ENCODE results near the gene SPIN1. TPM values are rescaled to one million over a fixed set of nuclear protein-coding genes. Genes with fewer than 3 reads are reported as not detected.
A peak's percentile ranks its signal among the peaks of the same experiment; 100 is the strongest.
"Not testable (repeated sequence)": the region's sequence is repeated elsewhere in the genome, so short reads cannot be mapped to it uniquely, and the experiment has no call there.

SPIN1 gene
- polyA plus RNA-seq, 2 donors: 13.9 to 17.7 TPM

- not testable (repeated sequence) for H3K27ac ChIP-seq (ENCODE audit: low read depth in 2 of 2, low read length in 1 of 2); H3K4me3 ChIP-seq (ENCODE audit: low read depth in 1 of 2, low read length in 2 of 2); H3K9me3 ChIP-seq (ENCODE audit: control insufficient read depth in 2 of 2, insufficient read depth in 1 of 2, low read depth in 1 of 2, low read length in 1 of 2); H3K36me3 ChIP-seq (ENCODE audit: control insufficient read depth in 2 of 2, insufficient read depth in 2 of 2, low read length in 1 of 2); H3K4me1 ChIP-seq (ENCODE audit: control insufficient read depth in 2 of 2, insufficient read depth in 2 of 2, low read length in 1 of 2); H3K27me3 ChIP-seq (ENCODE audit: control insufficient read depth in 1 of 2, insufficient read depth in 2 of 2, low read length in 2 of 2)
- 93 to 94% methylated on average over 4 of the region's 4 CpGs for WGBS, 2 donors
Measured at GRCh38 chr9:88386137-88386536, 2.1 kb upstream of the SPIN1 start.

GRCh38 chr9:88387036-88387551 lies 1.1 kb upstream of the SPIN1 start:
- Histone ChIP-seq H3K27me3 (ENCODE audit: control insufficient read depth in 1 of 2, insufficient read depth in 2 of 2, low read length in 2 of 2) (no peaks in the 10 kb centered on the region), H3K27ac (ENCODE audit: low read depth in 2 of 2, low read length in 1 of 2) (peak overlapping the region; percentile 97 to 99), H3K4me1 (ENCODE audit: control insufficient read depth in 2 of 2, insufficient read depth in 2 of 2, low read length in 1 of 2) (no peaks in the 10 kb centered on the region), H3K36me3 (ENCODE audit: control insufficient read depth in 2 of 2, insufficient read depth in 2 of 2, low read length in 1 of 2) (no peaks in the 10 kb centered on the region), H3K4me3 (ENCODE audit: low read depth in 1 of 2, low read length in 2 of 2) (peak overlapping the region; percentile 80 to 87), H3K9me3 (ENCODE audit: control insufficient read depth in 2 of 2, insufficient read depth in 1 of 2, low read depth in 1 of 2, low read length in 1 of 2) (no peaks in the 10 kb centered on the region)
- WGBS, 2 donors: 19 to 21% methylated on average over 14 of the region's 14 CpGs

- Histone ChIP-seq H3K27me3 (ENCODE audit: control insufficient read depth in 1 of 2, insufficient read depth in 2 of 2, low read length in 2 of 2) (no peaks in the 10 kb centered on the region), H3K27ac (ENCODE audit: low read depth in 2 of 2, low read length in 1 of 2) (peak overlapping the region; percentile 97 to 99), H3K4me3 (ENCODE audit: low read depth in 1 of 2, low read length in 2 of 2) (peak overlapping the region; percentile 80 to 87), H3K36me3 (ENCODE audit: control insufficient read depth in 2 of 2, insufficient read depth in 2 of 2, low read length in 1 of 2) (no peaks in the 10 kb centered on the region), H3K9me3 (ENCODE audit: control insufficient read depth in 2 of 2, insufficient read depth in 1 of 2, low read depth in 1 of 2, low read length in 1 of 2) (no peaks in the 10 kb centered on the region), H3K4me1 (ENCODE audit: control insufficient read depth in 2 of 2, insufficient read depth in 2 of 2, low read length in 1 of 2) (no peaks in the 10 kb centered on the region)
- WGBS, 2 donors: 1 to 2% methylated on average over 40 of the region's 40 CpGs
Measured at GRCh38 chr9:88387552-88388202, 567 bp upstream of the SPIN1 start.

GRCh38 chr9:88388886-88389605 lies 802 bp downstream of the SPIN1 start:
- no peaks in the 10 kb centered on the region for H3K36me3 ChIP-seq (ENCODE audit: control insufficient read depth in 2 of 2, insufficient read depth in 2 of 2, low read length in 1 of 2)
- no peaks in the 10 kb centered on the region for H3K27me3 ChIP-seq (ENCODE audit: control insufficient read depth in 1 of 2, insufficient read depth in 2 of 2, low read length in 2 of 2)
- 0 to 1% methylated on average over 41 to 70 of the region's 71 CpGs for WGBS, 2 donors
- peak overlapping the region; percentile 97 for H3K27ac ChIP-seq (ENCODE audit: low read depth in 2 of 2, low read length in 1 of 2)
- H3K4me1 ChIP-seq (ENCODE audit: control insufficient read depth in 2 of 2, insufficient read depth in 2 of 2, low read length in 1 of 2): no peaks in the 10 kb centered on the region
- H3K9me3 ChIP-seq (ENCODE audit: control insufficient read depth in 2 of 2, insufficient read depth in 1 of 2, low read depth in 1 of 2, low read length in 1 of 2): no peaks in the 10 kb centered on the region
- peak overlapping the region; percentile 86 to 87 for H3K4me3 ChIP-seq (ENCODE audit: low read depth in 1 of 2, low read length in 2 of 2)

- H3K4me3 ChIP-seq (ENCODE audit: low read depth in 1 of 2, low read length in 2 of 2): no peak overlapping the region
- H3K4me1 ChIP-seq (ENCODE audit: control insufficient read depth in 2 of 2, insufficient read depth in 2 of 2, low read length in 1 of 2): no peaks in the 10 kb centered on the region
- H3K27me3 ChIP-seq (ENCODE audit: control insufficient read depth in 1 of 2, insufficient read depth in 2 of 2, low read length in 2 of 2): no peaks in the 10 kb centered on the region
Measured at GRCh38 chr9:88390371-88390990, 2.2 kb downstream of the SPIN1 start.

GRCh38 chr9:88391236-88391635 lies 3.0 kb downstream of the SPIN1 start:
- H3K4me3 ChIP-seq (ENCODE audit: low read depth in 1 of 2, low read length in 2 of 2): no peak overlapping the region
- no peaks in the 10 kb centered on the region for H3K27me3 ChIP-seq (ENCODE audit: control insufficient read depth in 1 of 2, insufficient read depth in 2 of 2, low read length in 2 of 2)
- H3K4me1 ChIP-seq (ENCODE audit: control insufficient read depth in 2 of 2, insufficient read depth in 2 of 2, low read length in 1 of 2): no peaks in the 10 kb centered on the region
- H3K36me3 ChIP-seq (ENCODE audit: control insufficient read depth in 2 of 2, insufficient read depth in 2 of 2, low read length in 1 of 2): no peaks in the 10 kb centered on the region
- no peaks in the 10 kb centered on the region for H3K9me3 ChIP-seq (ENCODE audit: control insufficient read depth in 2 of 2, insufficient read depth in 1 of 2, low read depth in 1 of 2, low read length in 1 of 2)
- no peak overlapping the region for H3K27ac ChIP-seq (ENCODE audit: low read depth in 2 of 2, low read length in 1 of 2)
- 72 to 75% methylated on average over 2 of the region's 2 CpGs for WGBS, 2 donors

More at GRCh38 chr9:88390371-88390990, 2.2 kb downstream of the SPIN1 start:
- Histone ChIP-seq H3K9me3 (ENCODE audit: control insufficient read depth in 2 of 2, insufficient read depth in 1 of 2, low read depth in 1 of 2, low read length in 1 of 2) (no peaks in the 10 kb centered on the region), H3K36me3 (ENCODE audit: control insufficient read depth in 2 of 2, insufficient read depth in 2 of 2, low read length in 1 of 2) (no peaks in the 10 kb centered on the region), H3K27ac (ENCODE audit: low read depth in 2 of 2, low read length in 1 of 2) (no peak overlapping the region)
- 56 to 62% methylated on average over 3 of the region's 3 CpGs for WGBS, 2 donors

- no peaks in the 10 kb centered on the region for H3K36me3 ChIP-seq (ENCODE audit: control insufficient read depth in 2 of 2, insufficient read depth in 2 of 2, low read length in 1 of 2)
- H3K27me3 ChIP-seq (ENCODE audit: control insufficient read depth in 1 of 2, insufficient read depth in 2 of 2, low read length in 2 of 2): no peaks in the 10 kb centered on the region
- H3K4me3 ChIP-seq (ENCODE audit: low read depth in 1 of 2, low read length in 2 of 2): no peak overlapping the region
- no peaks in the 10 kb centered on the region for H3K9me3 ChIP-seq (ENCODE audit: control insufficient read depth in 2 of 2, insufficient read depth in 1 of 2, low read depth in 1 of 2, low read length in 1 of 2)
- no peak overlapping the region for H3K27ac ChIP-seq (ENCODE audit: low read depth in 2 of 2, low read length in 1 of 2)
- H3K4me1 ChIP-seq (ENCODE audit: control insufficient read depth in 2 of 2, insufficient read depth in 2 of 2, low read length in 1 of 2): no peaks in the 10 kb centered on the region
- WGBS, 2 donors: 85 to 87% methylated on average over 3 of the region's 3 CpGs
Measured at GRCh38 chr9:88391921-88392320, 3.7 kb downstream of the SPIN1 start.

- no peak overlapping the region for H3K27ac ChIP-seq (ENCODE audit: low read depth in 2 of 2, low read length in 1 of 2)
- no peak overlapping the region for H3K4me3 ChIP-seq (ENCODE audit: low read depth in 1 of 2, low read length in 2 of 2)
- no peaks in the 10 kb centered on the region for H3K4me1 ChIP-seq (ENCODE audit: control insufficient read depth in 2 of 2, insufficient read depth in 2 of 2, low read length in 1 of 2)
- H3K36me3 ChIP-seq (ENCODE audit: control insufficient read depth in 2 of 2, insufficient read depth in 2 of 2, low read length in 1 of 2): no peaks in the 10 kb centered on the region
- WGBS, 2 donors: 71 to 83% methylated on average over 1 of the region's 1 CpG
- no peaks in the 10 kb centered on the region for H3K9me3 ChIP-seq (ENCODE audit: control insufficient read depth in 2 of 2, insufficient read depth in 1 of 2, low read depth in 1 of 2, low read length in 1 of 2)
- no peaks in the 10 kb centered on the region for H3K27me3 ChIP-seq (ENCODE audit: control insufficient read depth in 1 of 2, insufficient read depth in 2 of 2, low read length in 2 of 2)
Measured at GRCh38 chr9:88392549-88392948, 4.3 kb downstream of the SPIN1 start.

GRCh38 chr9:88396836-88397577 lies 8.8 kb downstream of the SPIN1 start:
- Histone ChIP-seq H3K4me3 (ENCODE audit: low read depth in 1 of 2, low read length in 2 of 2) (no peak overlapping the region), H3K27ac (ENCODE audit: low read depth in 2 of 2, low read length in 1 of 2) (no peak overlapping the region), H3K36me3 (ENCODE audit: control insufficient read depth in 2 of 2, insufficient read depth in 2 of 2, low read length in 1 of 2) (peaks cover 0 to 4% of the 10 kb centered on the region in 2 donors), H3K27me3 (ENCODE audit: control insufficient read depth in 1 of 2, insufficient read depth in 2 of 2, low read length in 2 of 2) (no peaks in the 10 kb centered on the region), H3K9me3 (ENCODE audit: control insufficient read depth in 2 of 2, insufficient read depth in 1 of 2, low read depth in 1 of 2, low read length in 1 of 2) (no peaks in the 10 kb centered on the region), H3K4me1 (ENCODE audit: control insufficient read depth in 2 of 2, insufficient read depth in 2 of 2, low read length in 1 of 2) (peaks cover 0 to 7% of the 10 kb centered on the region in 2 donors)
- 71 to 72% methylated on average over 3 of the region's 3 CpGs for WGBS, 2 donors
